ENCODE data around the gene EPB41L2. TPM values are rescaled to one million over a fixed set of nuclear protein-coding genes. Genes with fewer than 3 reads are reported as not detected.

The EPB41L2 gene
- total and polyA plus RNA-seq, 2 experiments from 2014 or later, result 76.2 to 91.7 TPM

- Histone ChIP-seq H3K27ac (ENCODE audit: low read depth) (no peak overlapping the region), H3K36me3 (ENCODE audit: insufficient read depth) (peaks cover 9% of the 10 kb centered on the region), H3K9me2 (ENCODE audit: insufficient read depth) (no peaks in the 10 kb centered on the region), H2AFZ (no peak overlapping the region), H3K4me3 (no peak overlapping the region), H3F3A (replicated peaks; ENCODE audit: low read depth) (no peaks in the 10 kb centered on the region), H3K79me2 (replicated peaks; ENCODE audit: insufficient read depth) (peaks cover 73% of the 10 kb centered on the region), H3K27me3 (ENCODE audit: insufficient read depth) (no peaks in the 10 kb centered on the region), H3K4me1 (ENCODE audit: insufficient read depth) (peaks cover 33% of the 10 kb centered on the region), H4K20me1 (replicated peaks; ENCODE audit: insufficient read depth) (0 out of 2 replicates have a peak, but pooled peaks cover 4% of the 10 kb centered on the region), H3K4me2 (0 out of 2 replicates have a peak overlapping the region, but pooled peaks have one; percentile 21)
- Mint-ChIP-seq H3K4me3 (no peak overlapping the region), H3K27ac (no peak overlapping the region; the same call in 1 of the 2 replicates), H3K9me3 (peaks cover 24% of the 10 kb centered on the region), H3K4me1 (peaks cover 50% of the 10 kb centered on the region), H3K36me3 (ENCODE audit: low read depth) (peaks cover 24% of the 10 kb centered on the region), H3K27me3 (ENCODE audit: insufficient read depth, low read depth, poor library complexity) (no peaks in the 10 kb centered on the region)
- ATAC-seq (peak; percentile 59), DNase-seq (ENCODE audit: low spot score) (no peak)
- no peak for TF ChIP-seq JUNB (IDR thresholded peaks at IDR 0.05; ENCODE audit: unreplicated experiment)
- no peak for TF ChIP-seq ZNF114 (CRISPR knock-in tag; IDR thresholded peaks at IDR 0.05)
- no peak for TF ChIP-seq EZH2phosphoT487 (IDR thresholded peaks at IDR 0.05; ENCODE audit: unreplicated experiment)
- no peak for TF ChIP-seq EZH2 (IDR thresholded peaks at IDR 0.05; ENCODE audit: low read depth, unreplicated experiment)
- no peak for TF ChIP-seq ETS1 (IDR thresholded peaks at IDR 0.05)
- no peak for TF ChIP-seq ZNF462 (CRISPR knock-in tag; IDR thresholded peaks at IDR 0.05)
- TF ChIP-seq CTCF (conservative IDR thresholded peaks at IDR 0.05; ENCODE audit: low read depth in 2 of 2), result no peak
- no peak for TF ChIP-seq ZNF331 (CRISPR knock-in tag; IDR thresholded peaks at IDR 0.05; ENCODE audit: low read depth)
- no peak for TF ChIP-seq POLR2AphosphoS5 (IDR thresholded peaks at IDR 0.05; ENCODE audit: low read depth)
- no peak for TF ChIP-seq STAT1 (IDR thresholded peaks at IDR 0.05; ENCODE audit: unreplicated experiment)
- no peak for TF ChIP-seq NANOG (IDR thresholded peaks at IDR 0.05; ENCODE audit: borderline replicate concordance)
- TF ChIP-seq REST (IDR thresholded peaks at IDR 0.05; ENCODE audit: unreplicated experiment), result no peak
- TF ChIP-seq CREB1 (CRISPR knock-in tag; IDR thresholded peaks at IDR 0.05; ENCODE audit: low read depth), result no peak
Observed at GRCh38 chr6:131003488-131004386, 59.3 kb downstream of the EPB41L2 start.

Measured in GM23338 (cell line).